GM12892 (cell line): ENCODE results near the gene RCL1.

Experiments used
- POLR2A ChIP-seq: IDR thresholded peaks from 2 replicates; pipeline ENCODE4 v1.6.1; 2011; ENCODE audit warnings: low read depth, low read length, control low read depth
- POLR2AphosphoS5 ChIP-seq: IDR thresholded peaks from 2 replicates; pipeline ENCODE4 v1.6.1; 2011; ENCODE audit warnings: low read depth, low read length, control low read depth
- TAF1 ChIP-seq: IDR thresholded peaks from 2 replicates; pipeline ENCODE4 v1.6.1; 2011; ENCODE audit warnings: low read depth, mild to moderate bottlenecking, control low read depth, low read length, borderline replicate concordance

GRCh38 chr9:4830699-4831098 is 38.0 kb downstream of the RCL1 start:
- TF ChIP-seq POLR2A (no peak), POLR2AphosphoS5 (no peak), TAF1 (no peak)
